HepG2 (cell line): ENCODE measurements around the gene EXOC5.

Experiments
- CBX1 ChIP-seq: IDR thresholded peaks from one replicate; pipeline ENCODE4 v1.6.1; 2016; ENCODE audit warnings: antibody characterized with exemption, low read depth
- CHCHD3 ChIP-seq: sonication (generic); formaldehyde crosslinking; IDR thresholded peaks from 2 replicates; pipeline ENCODE4 v1.8.0; 2022; ENCODE audit warnings: mild to moderate bottlenecking, missing genetic modification reagents, moderate library complexity
- GATA4 ChIP-seq: sonication (generic); IDR thresholded peaks from 2 replicates; pipeline ENCODE4 v1.6.1; 2016; ENCODE audit warnings: antibody characterized with exemption, low read depth, borderline replicate concordance
- MYC ChIP-seq: sonication (generic); formaldehyde crosslinking; IDR thresholded peaks from 2 replicates; pipeline ENCODE4 v1.9.0; 2021; ENCODE audit warnings: missing genetic modification reagents, borderline replicate concordance
- POLR2A ChIP-seq, 2 experiments: IDR thresholded peaks; 2 replicates each; pipeline ENCODE4 v1.6.1; 2011; ENCODE audit warnings: low read depth in 2 of 2, low read length in 2 of 2, mild to moderate bottlenecking in 1 of 2, moderate library complexity in 1 of 2; ENCODE audit not compliant: insufficient read depth in 1 of 2
- SPEN ChIP-seq: sonication (generic); formaldehyde crosslinking; IDR thresholded peaks from 2 replicates; pipeline ENCODE4 v1.5.1; 2020; ENCODE audit warnings: low read depth, mild to moderate bottlenecking, missing genetic modification reagents
- SRSF9 ChIP-seq: fragments of 200-400 bp; formaldehyde crosslinking; IDR thresholded peaks from 2 replicates; pipeline ENCODE4 v1.6.1; 2018; ENCODE audit warnings: borderline replicate concordance, mild to moderate bottlenecking, low read depth, low read length; ENCODE audit not compliant: insufficient read depth, poor library complexity, severe bottlenecking
- ZFP37 ChIP-seq: sonication (generic); formaldehyde crosslinking; IDR thresholded peaks from 2 replicates; pipeline ENCODE4 v1.4.0; 2020; ENCODE audit warnings: missing genetic modification reagents, borderline replicate concordance
- ZKSCAN8 ChIP-seq: IDR thresholded peaks from 2 replicates; pipeline ENCODE4 v1.6.1; 2016; ENCODE audit warnings: borderline replicate concordance, missing genetic modification reagents, missing compliant biosample characterization
- ZNF143 ChIP-seq: sonication (generic); formaldehyde crosslinking; IDR thresholded peaks from 2 replicates; pipeline ENCODE4 v1.4.0; 2020; ENCODE audit warnings: missing genetic modification reagents
- ZNF274 ChIP-seq: sonication (generic); formaldehyde crosslinking; IDR thresholded peaks from 2 replicates; pipeline ENCODE4 v1.5.1; 2020; ENCODE audit warnings: mild to moderate bottlenecking, missing genetic modification reagents
- ZNF34 ChIP-seq: sonication (generic); formaldehyde crosslinking; IDR thresholded peaks from 2 replicates; pipeline ENCODE4 v1.4.0; 2020; ENCODE audit warnings: mild to moderate bottlenecking, missing genetic modification reagents, borderline replicate concordance
- ZNF546 ChIP-seq: sonication (generic); formaldehyde crosslinking; conservative IDR thresholded peaks from 2 replicates; pipeline ENCODE4 v1.8.1; 2023; ENCODE audit warnings: mild to moderate bottlenecking, missing genetic modification reagents
- TF ChIP-seq, protein P1 (sequence below): sonication (generic); formaldehyde crosslinking; IDR thresholded peaks from 2 replicates; pipeline ENCODE4 v1.5.0; 2020; ENCODE audit warnings: mild to moderate bottlenecking, missing genetic modification reagents, moderate library complexity

- TF ChIP-seq ZNF546 (CRISPR knock-in tag) = no peak
- no peak for TF ChIP-seq ZNF143 (CRISPR knock-in tag)
- TF ChIP-seq CBX1 = no peak
- no peak for TF ChIP-seq GATA4
- no peak for TF ChIP-seq CHCHD3 (CRISPR knock-in tag)
- TF ChIP-seq SRSF9 = no peak
- no peak for TF ChIP-seq ZNF274 (CRISPR knock-in tag)
- TF ChIP-seq, protein P1, sequence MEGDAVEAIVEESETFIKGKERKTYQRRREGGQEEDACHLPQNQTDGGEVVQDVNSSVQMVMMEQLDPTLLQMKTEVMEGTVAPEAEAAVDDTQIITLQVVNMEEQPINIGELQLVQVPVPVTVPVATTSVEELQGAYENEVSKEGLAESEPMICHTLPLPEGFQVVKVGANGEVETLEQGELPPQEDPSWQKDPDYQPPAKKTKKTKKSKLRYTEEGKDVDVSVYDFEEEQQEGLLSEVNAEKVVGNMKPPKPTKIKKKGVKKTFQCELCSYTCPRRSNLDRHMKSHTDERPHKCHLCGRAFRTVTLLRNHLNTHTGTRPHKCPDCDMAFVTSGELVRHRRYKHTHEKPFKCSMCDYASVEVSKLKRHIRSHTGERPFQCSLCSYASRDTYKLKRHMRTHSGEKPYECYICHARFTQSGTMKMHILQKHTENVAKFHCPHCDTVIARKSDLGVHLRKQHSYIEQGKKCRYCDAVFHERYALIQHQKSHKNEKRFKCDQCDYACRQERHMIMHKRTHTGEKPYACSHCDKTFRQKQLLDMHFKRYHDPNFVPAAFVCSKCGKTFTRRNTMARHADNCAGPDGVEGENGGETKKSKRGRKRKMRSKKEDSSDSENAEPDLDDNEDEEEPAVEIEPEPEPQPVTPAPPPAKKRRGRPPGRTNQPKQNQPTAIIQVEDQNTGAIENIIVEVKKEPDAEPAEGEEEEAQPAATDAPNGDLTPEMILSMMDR (CRISPR knock-in tag) = no peak
- TF ChIP-seq ZNF34 = no peak
- TF ChIP-seq ZKSCAN8 (CRISPR knock-in tag) = no peak
- TF ChIP-seq POLR2A (IDR thresholded peaks at IDR 0.05; ENCODE audit: insufficient read depth in 1 of 2, low read depth in 2 of 2, low read length in 2 of 2) = no peak
- no peak for TF ChIP-seq ZFP37 (CRISPR knock-in tag)
- no peak for TF ChIP-seq SPEN (CRISPR knock-in tag)
- no peak for TF ChIP-seq MYC (CRISPR knock-in tag)
Measured at GRCh38 chr14:57266065-57266464, 2.6 kb downstream of the EXOC5 start.
